Hematopoietic multipotent progenitor cell treated with erythropoietin and hydrocortisone succinate and interleukin-3 and kit ligand, for 6 days (in vitro differentiated cells): ENCODE results near the gene MAPKBP1.
A peak's percentile ranks its signal among the peaks of the same experiment; 100 is the strongest.
"Not testable (repeated sequence)": the region's sequence is repeated elsewhere in the genome, so short reads cannot be mapped to it uniquely, and the experiment has no call there.

Experiments
- DNase-seq: peaks from one replicate; pipeline ENCODE4 v3.0.0-alpha.2; 2015

MAPKBP1 gene

GRCh38 chr15:41774062-41774881, at the start of gene MAPKBP1:
MAPKBP1 (plus strand) TSS chr15:41774484; CDS start chr15:41775276, 792 bp downstream.
- peak; percentile 98 for DNase-seq

DNA sequence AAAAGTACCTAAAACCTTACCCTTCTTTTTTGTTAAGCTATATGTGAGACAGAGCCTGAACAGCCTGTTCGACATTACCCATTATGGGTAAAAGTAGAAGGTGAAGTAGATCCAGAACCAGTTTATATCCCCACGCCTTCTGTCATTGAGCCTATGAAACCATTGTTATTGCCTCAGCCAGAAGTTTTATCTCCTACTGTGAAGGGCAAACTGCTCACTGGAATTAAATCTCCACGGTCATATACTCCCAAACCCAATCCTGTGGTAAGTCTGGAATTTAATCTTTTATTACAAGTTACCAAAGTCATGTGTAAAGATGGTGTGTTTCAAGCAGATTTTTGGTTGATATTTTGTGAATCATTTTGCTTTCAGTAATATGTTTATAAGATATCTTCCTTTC, 47.1 kb upstream of the MAPKBP1 start:
- no peak for DNase-seq

DNA sequence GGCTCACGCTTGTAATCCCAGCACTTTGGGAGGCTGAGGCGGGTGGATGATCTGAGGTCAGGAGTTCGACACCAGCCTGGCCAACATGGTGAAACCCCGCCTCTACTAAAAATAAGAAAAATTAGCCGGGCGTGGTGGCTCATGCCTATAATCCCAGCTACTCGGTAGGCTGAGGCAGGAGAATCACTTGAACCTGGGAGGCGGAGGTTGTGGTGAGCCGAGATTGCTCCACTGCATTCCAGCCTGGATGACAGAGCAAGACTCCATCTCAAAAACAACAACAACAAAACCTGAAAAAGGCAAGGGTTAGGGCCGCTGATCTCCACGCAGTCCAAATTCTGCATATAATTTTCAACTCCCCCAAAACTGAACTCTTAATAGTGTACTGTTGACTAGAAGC, 46.2 kb upstream of the MAPKBP1 start:
- not testable (repeated sequence) for DNase-seq

DNA sequence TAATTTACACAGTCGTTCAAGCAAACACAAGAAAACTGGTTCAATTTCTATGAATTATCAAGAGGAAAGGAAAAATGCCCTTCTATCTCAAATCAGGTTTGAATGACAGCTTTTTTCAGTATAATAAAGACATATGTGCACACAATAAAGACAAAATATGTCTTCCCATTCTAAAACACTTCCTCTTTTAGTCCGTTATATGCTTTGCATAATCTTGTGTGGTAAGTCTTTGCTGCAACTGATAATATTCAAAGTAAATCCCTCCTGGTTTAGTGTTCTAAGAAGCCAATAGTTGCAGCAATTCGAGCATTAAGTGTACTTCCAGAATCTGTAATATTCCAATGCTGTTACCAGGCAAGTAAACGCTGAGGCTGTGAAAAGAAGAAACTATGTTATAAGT, 43.7 kb upstream of the MAPKBP1 start:
- DNase-seq = peak; percentile 78

DNA sequence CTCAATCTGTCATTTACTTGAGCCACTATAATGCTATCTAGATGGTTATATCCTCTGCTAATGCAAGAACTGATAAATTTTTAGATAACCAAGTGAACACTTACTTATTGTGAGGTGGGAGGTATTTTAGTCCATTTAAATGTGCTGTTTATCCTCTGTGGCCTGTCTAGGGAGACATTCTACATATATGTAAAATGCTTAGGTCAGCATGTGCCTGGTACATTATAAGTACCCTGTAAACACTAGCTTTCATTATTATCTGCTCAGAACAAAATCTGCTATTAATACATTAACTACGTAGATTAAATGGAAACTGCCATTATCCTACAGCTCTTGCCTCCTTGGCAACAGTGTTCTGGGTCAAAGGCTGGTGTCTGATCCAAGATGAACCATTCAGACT, 41.8 kb upstream of the MAPKBP1 start:
- DNase-seq = no peak

DNA sequence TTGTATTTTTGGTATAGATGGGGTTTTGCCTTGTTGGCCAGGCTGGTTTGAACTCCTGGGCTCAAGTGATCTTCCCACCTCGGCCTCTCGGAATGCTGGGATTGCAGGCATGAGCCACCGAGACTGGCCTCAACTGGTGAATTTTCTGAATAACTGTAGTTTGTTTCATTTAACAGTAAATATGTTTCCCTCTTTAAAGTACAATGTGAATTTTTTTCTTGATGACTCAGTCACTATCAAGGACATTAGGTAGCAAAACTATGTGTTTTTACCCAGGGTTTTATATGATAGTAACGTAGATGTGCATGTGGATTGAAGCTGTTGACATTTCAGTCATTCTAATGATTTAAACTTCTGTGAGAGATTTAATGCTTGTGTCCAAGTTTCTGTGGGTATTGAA, 40.2 kb upstream of the MAPKBP1 start:
- no peak for DNase-seq

DNA sequence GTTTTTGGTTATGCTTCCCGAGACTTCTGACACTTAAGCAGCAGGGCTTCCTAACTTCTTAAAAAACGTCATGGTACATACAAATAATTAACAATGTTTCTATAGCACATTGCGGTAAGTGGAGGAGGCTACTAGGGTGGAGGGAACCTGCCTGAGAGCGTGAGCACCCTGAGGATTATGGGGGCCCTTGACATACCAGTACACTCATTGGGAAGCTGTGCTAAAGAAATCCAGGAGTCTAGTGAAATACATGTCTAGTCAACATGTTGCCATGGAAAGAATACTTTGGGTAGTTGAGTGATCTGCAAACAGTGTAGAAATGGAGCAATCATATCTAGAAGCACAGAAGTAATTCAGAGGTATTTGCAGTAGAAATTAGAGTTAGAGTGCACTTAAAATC, 39.2 kb upstream of the MAPKBP1 start:
- DNase-seq = no peak

DNA sequence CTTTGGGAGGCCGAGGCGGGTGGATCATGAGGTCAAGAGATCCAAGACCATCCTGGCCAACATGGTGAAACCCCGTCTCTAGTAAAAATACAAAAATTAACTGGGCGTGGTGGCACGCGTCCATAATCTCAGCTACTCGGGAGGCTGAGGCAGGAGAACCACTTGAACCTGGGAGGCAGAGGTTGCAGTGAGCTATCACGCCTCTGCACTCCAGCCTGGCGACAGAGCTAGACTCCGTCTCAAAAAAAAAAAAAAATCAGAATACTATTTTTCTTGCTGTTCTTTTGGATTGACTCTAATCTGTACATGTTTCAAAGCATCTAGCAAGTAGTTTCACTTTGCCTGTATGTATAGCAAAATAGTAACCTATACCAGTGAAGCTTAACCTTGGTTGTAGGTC, 38.8 kb upstream of the MAPKBP1 start:
- DNase-seq = not testable (repeated sequence)

DNA sequence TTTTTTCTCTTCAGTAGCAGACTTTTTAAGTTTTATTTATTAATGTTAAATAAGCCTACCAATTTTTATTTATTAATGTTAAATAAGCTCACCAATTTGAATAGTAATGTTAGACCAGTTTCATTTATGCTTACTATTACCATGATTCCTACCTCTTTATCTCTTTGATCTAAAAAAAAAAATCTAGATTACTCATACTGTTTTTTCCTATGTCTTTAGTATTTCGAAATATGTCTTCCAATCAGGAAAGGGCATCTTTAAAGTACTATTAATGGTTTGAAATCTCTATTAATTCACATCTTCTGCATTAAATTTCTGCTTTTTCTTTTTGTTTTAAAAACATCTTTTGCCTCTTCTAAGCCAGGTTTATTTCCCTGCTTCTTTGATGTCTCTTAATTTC, 27.5 kb upstream of the MAPKBP1 start:
- no peak for DNase-seq

- peak; percentile 26 for DNase-seq
Observed at GRCh38 chr15:41756198-41756597, 18.1 kb upstream of the MAPKBP1 start.

GRCh38 chr15:41772720-41773331, 1.5 kb upstream of the MAPKBP1 start:
- DNase-seq = peak; percentile 91

DNA sequence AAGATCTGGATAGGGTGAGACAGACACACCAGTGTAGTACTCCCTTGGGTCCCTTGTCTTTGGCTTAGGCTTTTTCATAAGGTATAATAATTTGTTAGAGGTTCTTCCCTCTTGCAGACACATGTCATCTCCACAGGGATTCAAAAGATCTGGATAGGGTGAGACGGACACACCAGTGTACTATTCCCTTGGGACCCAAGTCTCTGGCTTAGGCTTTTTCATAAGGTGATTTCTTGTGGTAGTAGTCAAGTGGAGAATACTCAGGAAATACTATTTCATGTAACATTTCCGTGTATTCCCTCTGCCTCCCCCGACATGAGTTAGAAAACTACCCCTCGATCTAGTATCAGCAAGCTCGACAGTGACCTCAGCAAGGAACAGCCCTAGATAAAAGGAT, 954 bp upstream of the MAPKBP1 start:
- DNase-seq = no peak

DNA sequence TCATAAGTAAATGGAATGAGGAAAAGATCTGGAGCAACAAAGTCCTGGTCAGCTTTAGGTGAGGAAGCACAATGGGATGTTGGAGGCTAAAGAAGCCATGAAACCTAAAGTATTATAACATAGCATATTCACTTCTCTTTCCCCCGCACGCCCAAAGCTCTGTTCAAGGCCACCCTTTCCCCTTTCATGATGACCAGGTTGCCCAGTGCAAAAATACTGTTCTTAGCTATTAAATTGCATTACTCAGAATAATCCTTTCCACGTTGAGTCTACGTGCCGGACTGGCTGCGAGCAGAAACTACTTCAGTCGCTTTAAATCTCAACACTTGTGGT, 589 bp upstream of the MAPKBP1 start:
- DNase-seq = no peak

DNA sequence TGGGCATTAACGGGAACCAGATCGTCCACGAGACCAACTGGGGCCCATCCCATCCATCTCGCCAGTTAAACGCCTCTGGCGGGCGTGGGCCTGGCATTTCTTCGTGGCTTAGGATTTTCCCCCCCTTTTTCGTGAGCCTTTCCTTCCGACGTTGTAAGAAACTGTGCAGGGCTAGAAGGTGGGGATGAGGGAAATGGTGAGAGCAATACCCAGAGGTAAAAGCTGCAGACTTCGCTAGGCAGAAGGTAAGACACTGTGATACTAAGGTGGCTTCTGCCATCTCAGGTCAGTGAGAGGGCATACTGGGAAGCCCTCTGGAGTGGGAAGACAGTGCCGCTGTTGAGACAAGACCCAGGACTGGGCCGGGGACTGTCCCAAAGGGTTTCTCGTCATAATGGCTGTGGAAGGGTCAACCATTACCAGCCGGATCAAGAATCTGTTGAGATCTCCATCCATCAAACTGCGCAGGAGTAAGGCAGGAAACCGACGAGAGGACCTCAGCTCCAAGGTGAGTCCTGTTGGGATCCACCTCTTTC, 666 bp downstream of the MAPKBP1 start:
- DNase-seq = no peak

DNA sequence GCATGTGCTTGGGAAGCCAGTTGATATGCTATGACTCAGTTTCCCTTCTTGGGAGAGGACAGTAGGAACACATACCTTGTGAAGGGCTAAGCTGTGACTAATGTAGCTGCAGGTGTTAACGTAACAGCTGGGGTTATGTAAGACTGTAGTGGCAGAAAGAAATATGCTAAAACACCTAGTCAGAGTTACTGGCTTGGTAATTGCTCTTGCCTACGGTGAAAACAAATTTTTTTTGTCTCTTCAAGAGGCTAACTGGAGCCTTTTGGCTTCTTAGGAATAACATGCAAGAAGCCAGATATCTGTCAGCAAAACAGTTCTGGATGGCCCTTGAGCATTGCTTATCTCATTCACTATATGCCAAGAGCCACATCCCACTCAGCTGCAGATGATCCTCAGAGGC, 1.4 kb downstream of the MAPKBP1 start:
- peak; percentile 35 for DNase-seq

DNA sequence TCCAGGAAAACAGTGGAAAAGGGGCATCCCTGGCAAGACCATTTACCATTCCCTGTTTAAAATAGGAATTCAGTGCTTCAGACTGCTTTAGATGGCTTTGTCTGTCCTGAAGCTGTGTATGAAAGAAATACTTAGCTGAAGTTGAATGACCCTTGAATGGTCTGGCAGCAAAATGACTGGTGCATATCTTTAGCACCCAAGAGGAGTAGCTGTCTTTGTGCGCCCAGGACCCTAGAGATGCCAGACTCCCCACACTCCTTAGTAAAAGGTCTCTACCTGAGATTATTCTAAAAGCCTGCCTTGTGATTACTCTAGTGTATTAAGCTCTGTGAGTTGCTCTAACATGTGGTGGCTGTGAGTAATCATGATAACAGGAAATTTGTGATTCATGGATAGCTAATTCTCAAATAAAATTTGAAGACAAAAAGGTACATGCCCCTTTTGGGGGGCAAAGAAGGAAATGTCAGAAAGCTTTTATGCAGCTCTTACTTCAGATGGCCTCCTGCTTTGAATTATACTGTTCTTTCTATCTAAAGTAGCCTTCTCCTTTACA, 3.2 kb downstream of the MAPKBP1 start:
- DNase-seq = no peak

GRCh38 chr15:41778521-41778920, 4.2 kb downstream of the MAPKBP1 start:
- no peak for DNase-seq

DNA sequence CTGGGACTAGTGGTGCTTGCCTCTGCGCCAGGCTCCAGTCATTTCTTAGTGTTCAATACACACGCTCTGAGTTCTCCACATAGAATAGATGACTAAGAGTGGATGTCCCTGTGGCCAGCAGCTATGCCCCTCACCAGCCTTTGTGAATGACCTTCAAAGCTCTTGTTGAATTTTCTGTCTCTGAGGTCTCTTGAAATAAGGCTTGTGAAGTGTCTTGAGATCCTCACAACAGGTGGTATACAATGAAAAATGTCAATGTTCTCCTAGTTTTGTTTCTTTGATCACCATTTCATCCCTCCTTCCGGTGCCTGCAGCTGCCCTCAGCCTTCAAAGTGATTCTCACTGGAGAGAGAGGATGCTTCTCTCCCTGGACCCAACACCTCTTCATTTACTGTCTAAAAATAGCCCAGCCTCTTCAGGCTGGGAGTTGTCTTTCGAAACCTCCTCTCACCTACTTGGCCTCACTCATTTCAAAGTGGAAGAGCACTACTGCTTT, 5.4 kb downstream of the MAPKBP1 start:
- no peak for DNase-seq

DNA sequence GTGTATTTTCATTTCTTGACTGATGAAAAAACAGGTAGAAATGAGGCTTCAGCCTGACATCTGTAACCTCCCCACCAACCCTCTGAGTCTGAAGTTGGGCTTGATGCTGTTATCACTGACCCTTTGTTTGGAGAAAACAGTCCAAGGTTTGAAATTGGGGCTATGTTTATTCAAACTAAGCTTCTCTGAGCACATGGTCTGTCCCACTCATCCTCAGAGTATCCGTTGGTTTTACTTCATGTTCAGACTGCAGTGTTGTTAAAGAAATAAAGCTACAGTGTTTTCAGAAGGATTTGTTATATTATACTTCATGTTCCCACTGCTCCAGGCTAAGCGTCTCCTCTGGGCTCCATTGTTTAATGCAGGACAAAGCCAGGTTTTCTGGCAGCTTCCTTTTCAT, 6.0 kb downstream of the MAPKBP1 start:
- DNase-seq = no peak

- DNase-seq = no peak
Observed at GRCh38 chr15:41780727-41781126, 6.4 kb downstream of the MAPKBP1 start.

- no peak for DNase-seq
Observed at GRCh38 chr15:41782371-41783282, 8.3 kb downstream of the MAPKBP1 start.

DNA sequence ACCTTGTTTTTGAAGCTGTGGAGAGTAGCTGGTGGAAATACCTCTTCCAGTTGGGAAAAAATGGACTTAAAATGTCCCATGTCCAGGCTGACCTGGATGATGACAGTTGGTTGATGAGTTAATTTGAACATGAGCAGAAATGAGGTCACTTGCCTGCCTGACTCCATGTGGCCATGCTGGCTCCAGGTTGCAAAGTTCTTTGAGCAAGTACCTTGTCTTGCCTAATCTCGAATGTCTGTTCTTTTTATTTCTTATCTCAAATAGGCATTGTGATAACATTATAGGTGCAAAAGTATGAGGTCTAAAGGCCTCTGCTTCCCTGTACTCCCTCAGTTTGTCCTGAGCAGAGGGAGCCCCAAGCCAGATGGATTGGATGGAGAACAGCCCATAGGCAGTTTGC, 9.0 kb downstream of the MAPKBP1 start:
- DNase-seq = no peak

DNA sequence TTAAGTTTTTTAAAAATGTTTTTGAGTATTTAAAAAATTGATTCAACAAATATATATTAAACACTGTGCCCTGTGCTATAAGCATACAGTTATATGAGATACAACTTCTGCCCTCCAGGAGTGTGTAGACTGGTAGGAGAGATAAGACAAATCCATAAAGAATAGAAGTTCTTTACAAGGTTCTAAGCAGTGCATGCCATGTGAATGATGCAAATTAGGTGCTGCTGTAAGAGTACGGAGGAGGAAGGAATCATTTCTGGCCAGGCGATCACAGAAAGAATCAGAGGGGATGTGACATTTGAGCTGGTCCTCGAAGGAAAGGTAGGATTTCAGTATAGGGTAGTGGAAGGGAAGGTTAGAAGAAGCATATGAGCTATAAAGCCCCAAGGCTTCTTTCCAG, 14.0 kb downstream of the MAPKBP1 start:
- DNase-seq = no peak
